ENCODE measurements around the gene AMIGO1.

The AMIGO1 gene

DNA sequence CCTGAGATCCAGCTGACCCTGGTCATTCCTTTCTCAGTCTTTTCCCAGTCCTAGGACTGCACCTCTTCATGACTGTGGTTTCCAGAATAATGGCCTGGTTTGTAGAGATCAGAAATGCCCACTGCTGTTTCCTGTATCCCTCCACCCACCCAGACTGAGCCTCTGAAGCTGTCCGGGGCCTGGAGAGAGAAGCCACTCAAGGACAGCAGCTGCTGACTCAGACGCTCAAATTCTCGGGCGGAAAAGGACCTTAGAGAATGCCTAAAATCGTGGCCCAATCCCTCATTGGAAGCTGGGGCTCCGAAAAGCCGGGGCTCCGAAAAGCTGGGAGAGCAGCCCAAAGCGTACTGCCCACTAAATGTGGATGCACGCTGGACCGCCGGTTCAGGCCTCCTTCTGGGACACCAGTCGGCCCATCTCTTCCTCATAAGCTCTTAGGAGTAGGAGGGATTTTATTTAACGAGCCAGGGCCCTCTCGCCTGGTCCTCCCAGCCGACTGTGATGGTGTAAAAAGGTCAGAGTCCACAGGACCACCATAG, 22.4 kb upstream of the AMIGO1 start:
- DNase-seq = no peak

DNA sequence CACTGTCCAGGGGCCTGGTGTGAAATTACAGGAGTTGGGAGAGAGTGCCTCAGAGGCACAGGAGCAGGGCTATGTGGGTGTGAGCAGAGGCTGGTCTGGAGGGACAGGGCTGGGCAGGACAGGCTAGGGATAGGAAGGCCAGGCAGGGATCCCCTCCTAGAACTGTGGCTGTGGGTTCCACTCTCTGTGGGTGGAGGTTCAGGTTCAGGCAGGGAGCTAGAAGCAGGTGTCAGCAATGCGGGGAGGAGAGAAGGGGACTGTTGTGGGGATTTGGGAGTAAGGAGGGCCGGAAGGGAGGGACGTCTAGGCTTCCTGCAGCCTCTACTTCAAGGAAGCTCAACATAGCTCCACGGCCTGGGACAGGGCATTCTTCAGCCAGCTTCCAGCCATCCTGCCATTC, 21.9 kb upstream of the AMIGO1 start:
- no peak for DNase-seq

DNA sequence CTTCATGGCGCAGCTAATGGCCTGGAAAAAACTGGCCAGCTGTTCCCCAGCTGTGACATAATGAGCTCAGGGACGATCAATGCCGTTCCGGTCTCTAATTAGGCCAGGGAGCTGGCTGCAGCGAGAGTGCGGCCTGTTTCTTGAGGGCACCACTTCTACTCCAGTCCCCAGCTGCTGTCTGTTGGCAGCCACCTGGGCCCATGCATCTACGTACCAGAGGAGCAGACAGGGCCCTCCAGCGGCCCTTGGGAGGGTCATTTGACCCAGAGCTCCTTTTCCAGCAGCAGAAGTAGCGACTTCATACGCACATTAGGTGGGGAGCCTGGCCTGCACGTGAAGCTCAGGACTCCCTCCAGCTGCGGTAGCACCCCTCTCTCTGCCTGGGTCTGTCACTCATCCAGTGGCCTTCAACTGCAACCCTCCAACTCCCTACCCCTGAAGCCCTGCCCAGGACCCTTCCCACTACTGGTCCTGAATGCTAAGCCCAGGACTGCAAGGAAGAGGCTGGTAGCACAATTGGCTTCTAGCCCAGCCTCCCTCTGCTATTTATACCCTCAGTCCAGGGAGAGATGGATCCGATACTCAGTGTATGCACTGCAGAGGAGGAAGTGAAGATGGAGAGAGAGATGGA, 21.0 kb upstream of the AMIGO1 start:
- DNase-seq = no peak

DNA sequence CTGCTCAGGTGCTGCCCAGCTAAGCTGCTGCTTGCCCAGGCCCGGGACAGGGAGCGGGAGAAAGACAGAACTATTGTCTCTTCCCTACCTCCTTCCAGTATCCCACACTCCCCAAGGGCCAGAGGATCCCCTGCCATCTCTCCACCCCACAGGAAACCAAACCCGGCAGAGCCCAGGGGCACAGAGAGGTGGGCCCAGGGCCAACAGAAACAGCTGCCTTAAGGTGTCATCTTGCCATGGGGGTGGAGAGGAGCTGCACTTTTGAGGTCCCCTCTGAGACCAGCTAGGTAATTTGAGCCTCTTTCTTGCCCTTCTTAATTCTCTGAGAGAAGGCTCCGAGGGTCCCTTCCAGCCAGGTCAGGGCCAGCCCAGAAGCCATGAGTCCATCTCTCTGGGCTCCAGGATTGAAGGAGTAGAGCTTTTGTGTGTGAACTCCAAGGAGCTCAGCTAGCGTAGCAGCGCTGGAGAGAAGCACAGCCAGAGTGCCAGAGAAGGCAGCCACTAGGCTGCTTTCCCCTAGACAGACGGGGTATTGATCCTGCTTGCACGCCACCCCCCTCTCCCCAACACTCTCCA, 20.4 kb upstream of the AMIGO1 start:
- DNase-seq = no peak

DNA sequence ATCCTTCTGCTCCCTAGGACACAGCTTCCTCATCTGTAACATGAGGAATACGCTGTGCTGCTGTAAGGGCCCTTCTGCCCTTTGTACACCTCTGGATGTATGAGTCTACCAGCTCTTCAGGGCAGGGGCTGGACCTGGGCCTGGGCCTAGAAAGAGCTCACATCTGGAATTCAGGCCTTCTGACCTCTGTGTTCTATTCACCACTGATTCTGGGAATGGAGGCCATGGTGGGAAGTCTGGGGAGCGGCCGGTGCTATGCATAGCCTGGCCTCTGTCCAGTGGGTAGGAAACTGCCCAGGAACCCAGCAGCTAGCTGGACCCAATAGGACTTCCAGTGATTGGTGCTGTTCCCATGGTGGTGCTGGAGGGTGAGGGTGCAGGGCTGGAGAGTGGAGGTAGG, 19.2 kb upstream of the AMIGO1 start:
- DNase-seq = no peak

GRCh38 chr1:109527846-109528695, 18.5 kb upstream of the AMIGO1 start:
- no peak for DNase-seq

- no peak for DNase-seq
Observed at GRCh38 chr1:109527098-109527811, 17.7 kb upstream of the AMIGO1 start.

DNA sequence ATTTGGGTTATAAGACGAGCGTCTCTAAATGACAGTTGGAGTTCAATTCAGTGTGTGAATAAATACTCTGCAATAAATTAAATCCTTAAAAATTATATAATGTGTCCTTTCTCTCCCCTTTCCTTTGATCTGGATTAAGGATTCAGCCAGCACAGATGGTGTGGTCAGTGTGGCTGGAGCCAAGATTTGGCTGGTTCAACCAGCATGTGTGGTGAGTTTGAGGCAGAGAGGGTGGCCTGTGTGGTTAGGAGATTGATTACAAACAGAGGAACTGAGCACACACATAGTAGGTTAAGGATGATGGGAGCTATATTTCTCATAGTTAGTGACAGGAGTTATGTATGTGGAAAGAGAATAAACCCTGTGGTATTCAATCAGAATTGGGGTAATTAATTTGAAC, 14.2 kb upstream of the AMIGO1 start:
- no peak for DNase-seq

DNA sequence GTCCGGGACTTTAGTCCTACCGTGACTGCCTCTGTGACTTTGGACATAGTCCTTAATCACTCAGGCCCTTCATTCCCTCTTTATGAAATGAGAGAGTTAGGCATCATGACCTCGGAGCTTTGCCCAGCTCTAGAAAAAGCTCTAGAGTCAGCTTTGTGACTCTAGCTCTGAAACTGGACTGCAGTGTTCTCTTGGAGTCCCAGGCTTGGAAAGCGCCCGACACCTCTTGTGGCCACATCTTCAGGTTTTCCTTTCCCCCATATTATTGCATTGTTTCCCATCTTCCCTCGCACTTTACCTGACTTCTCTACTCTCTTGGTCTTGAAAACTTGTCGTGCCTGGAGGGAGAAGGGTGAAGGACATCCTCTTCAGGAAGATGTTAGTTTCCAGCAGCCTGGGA, 12.5 kb upstream of the AMIGO1 start:
- no peak for DNase-seq

- no peak for DNase-seq
Observed at GRCh38 chr1:109521002-109521951, 11.8 kb upstream of the AMIGO1 start.

- DNase-seq = no peak
Observed at GRCh38 chr1:109517337-109517736, 7.8 kb upstream of the AMIGO1 start.

- no peak for DNase-seq
Observed at GRCh38 chr1:109516872-109517271, 7.3 kb upstream of the AMIGO1 start.

DNA sequence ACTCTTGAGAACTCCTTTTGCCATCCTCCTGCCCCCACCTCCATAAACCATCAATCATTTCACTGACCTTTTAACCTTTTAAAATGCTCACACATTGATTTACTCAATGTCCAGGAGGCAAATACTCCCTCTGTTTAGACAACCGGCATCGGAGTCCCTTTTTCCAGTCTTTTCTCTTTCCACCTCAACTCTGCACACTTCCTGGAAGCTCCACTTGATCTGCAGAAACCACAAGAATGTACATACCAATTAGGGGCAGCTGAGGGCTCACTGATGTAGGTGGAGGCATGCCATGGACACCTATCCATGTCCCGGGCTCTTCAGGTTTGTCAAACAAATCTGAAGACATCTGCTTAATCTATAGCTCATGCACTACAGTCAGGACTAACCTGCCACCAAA, 5.3 kb upstream of the AMIGO1 start:
- no peak for DNase-seq

DNA sequence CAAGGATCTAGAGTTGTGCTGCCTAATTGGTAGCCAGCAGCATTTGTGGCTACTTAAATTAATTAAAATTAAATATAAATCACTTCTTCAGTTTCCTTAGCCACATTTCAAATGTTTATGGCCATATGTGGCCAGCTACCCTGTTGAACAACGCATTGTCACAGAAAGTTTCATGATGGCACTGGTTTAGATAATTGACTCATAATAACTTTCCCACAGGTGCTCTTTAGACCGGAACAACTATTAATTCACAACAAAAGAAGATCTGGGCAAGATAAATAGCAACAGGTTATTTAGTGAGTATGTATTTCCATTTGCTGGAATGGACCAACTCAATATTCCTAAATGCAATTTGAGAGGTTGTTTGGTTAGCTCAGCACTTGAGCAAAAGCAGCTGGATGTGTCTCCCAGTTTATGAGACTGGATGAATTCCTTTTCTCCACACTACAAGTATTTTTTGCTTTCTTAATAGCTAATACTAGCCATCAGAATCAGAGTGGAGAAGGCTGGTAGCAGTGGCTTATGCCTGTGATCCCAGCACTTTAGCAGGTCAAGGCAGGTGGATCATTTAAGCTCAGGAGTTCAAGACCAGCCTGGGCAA, 3.7 kb upstream of the AMIGO1 start:
- no peak for DNase-seq

GRCh38 chr1:109508873-109509175, 703 bp downstream of the AMIGO1 start:
- DNase-seq = no peak

GRCh38 chr1:109508001-109508872, 1.3 kb downstream of the AMIGO1 start:
- no peak for DNase-seq

DNA sequence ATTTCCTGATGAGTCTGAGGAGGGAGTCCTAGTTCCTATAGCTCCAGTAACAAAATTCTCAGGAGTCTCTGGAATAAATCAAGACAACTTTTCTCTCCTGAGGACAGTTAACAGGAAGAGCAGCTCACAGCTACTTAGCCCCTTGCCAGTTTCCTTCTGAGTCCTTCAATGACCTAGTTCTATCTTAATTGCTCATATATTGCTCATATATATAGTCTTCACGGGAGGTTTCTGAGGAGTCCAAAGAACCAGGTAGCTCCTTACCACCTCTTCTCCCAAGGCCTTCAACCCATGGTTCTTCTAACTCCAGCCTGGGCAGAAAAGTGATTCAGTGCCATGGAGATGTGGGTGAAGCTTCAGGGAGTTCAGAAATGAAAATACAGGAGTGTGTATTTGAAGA, 4.6 kb downstream of the AMIGO1 start:
- no peak for DNase-seq

GRCh38 chr1:109503935-109504334, 5.6 kb downstream of the AMIGO1 start:
- no peak for DNase-seq

- no peak for DNase-seq
Observed at GRCh38 chr1:109502364-109502851, 7.1 kb downstream of the AMIGO1 start.

DNA sequence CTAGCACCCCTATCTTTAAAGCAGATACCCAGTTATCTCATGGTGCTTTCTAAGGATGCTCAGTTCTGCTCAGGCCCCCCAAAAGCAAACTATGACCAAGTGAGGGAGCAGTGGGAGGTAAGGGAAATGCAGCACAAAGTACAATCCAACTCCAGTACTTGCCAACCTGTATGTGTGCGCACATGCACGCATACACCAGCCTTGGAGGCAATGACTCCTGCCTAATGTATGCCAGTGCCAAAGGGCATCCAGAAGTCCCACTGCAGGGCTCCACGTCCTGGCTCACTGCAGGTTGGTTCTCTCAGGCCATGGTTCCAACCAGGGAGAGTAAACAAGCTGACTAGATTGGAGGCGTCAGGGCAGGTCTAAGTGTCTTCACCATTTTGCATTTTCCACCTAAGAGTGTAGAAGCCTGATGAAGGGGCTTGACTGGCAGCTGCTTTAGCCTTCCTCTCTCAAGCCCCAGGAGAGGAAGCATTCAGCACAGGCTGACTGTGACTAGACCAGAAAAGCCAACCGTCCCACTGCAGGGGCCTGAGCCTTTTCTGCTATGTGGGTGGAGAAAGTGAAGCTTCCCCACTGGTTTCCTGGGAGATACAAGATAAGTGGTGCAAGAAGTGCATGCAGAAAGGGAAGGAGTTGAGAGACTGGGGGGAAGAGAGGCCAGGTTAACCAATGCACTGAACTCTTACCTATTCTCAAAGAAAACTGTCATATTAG, 7.7 kb downstream of the AMIGO1 start:
- DNase-seq = no peak
